HG03565 (cell line): ENCODE results near the gene RELN.

Experiments
- ATAC-seq: cut with Tn5 transposase; IDR thresholded peaks from one replicate; pipeline ENCODE4 v1.9.1; 2021; ENCODE audit warnings: mild to moderate bottlenecking, moderate library complexity; ENCODE audit not compliant: unreplicated experiment

The RELN gene

GRCh38 chr7:103651593-103652377, 337.7 kb downstream of the RELN start:
- ATAC-seq = no peak

GRCh38 chr7:103649052-103649451, 340.4 kb downstream of the RELN start:
- no peak for ATAC-seq

- ATAC-seq = no peak
These were observed 341.3 kb downstream of the RELN start for GRCh38 chr7:103648135-103648534.

- ATAC-seq = no peak
These were observed 345.1 kb downstream of the RELN start for GRCh38 chr7:103644319-103644718.

- ATAC-seq = no peak
These were observed 349.3 kb downstream of the RELN start for GRCh38 chr7:103640031-103640779.

- no peak for ATAC-seq
These were observed 351.7 kb downstream of the RELN start for GRCh38 chr7:103637726-103638125.

- ATAC-seq = no peak
These were observed 352.4 kb downstream of the RELN start for GRCh38 chr7:103637094-103637493.

GRCh38 chr7:103636153-103636552, 353.3 kb downstream of the RELN start:
- no peak for ATAC-seq

- no peak for ATAC-seq
These were observed 356.5 kb downstream of the RELN start for GRCh38 chr7:103632972-103633371.

GRCh38 chr7:103632005-103632639, 357.3 kb downstream of the RELN start:
- no peak for ATAC-seq

- ATAC-seq = no peak
These were observed 359.1 kb downstream of the RELN start for GRCh38 chr7:103630318-103630717.

- ATAC-seq = no peak
These were observed 360.7 kb downstream of the RELN start for GRCh38 chr7:103628742-103629141.

GRCh38 chr7:103626776-103627175, 362.7 kb downstream of the RELN start:
- ATAC-seq = no peak

GRCh38 chr7:103622274-103622673, 367.2 kb downstream of the RELN start:
- no peak for ATAC-seq

GRCh38 chr7:103613655-103614642, 375.5 kb downstream of the RELN start:
- no peak for ATAC-seq

- no peak for ATAC-seq
These were observed 379.7 kb downstream of the RELN start for GRCh38 chr7:103609778-103610177.

GRCh38 chr7:103605640-103606039, 383.8 kb downstream of the RELN start:
- no peak for ATAC-seq

GRCh38 chr7:103598326-103598905, 391.0 kb downstream of the RELN start:
- ATAC-seq = no peak

- no peak for ATAC-seq
These were observed 391.9 kb downstream of the RELN start for GRCh38 chr7:103597606-103598005.

- ATAC-seq = no peak
These were observed 395.3 kb downstream of the RELN start for GRCh38 chr7:103594186-103594585.
